Fibroblast of skin of right biceps (primary cell): ENCODE results near the gene DPH3.
"Not testable (repeated sequence)": the region's sequence is repeated elsewhere in the genome, so short reads cannot be mapped to it uniquely, and the experiment has no call there.

ENCODE experiments used
- DNase-seq: peaks from one replicate; pipeline ENCODE4 v3.0.0-alpha.2; 2013

DPH3 gene

GRCh38 chr3:16264708-16265454 lies at the start of gene DPH3, which contains the start of gene OXNAD1:
DPH3 (minus strand) TSS chr3:16264943; CDS start chr3:16264876, 67 bp downstream.
OXNAD1 (plus strand) TSS chr3:16265212; CDS start chr3:16270953, 5,741 bp downstream.
- peak; percentile 100 for DNase-seq

- DNase-seq: no peak
Measured at GRCh38 chr3:16313886-16314645, 49.3 kb upstream of the DPH3 start.

GRCh38 chr3:16311960-16312451 lies 47.3 kb upstream of the DPH3 start:
- no peak for DNase-seq

DNA sequence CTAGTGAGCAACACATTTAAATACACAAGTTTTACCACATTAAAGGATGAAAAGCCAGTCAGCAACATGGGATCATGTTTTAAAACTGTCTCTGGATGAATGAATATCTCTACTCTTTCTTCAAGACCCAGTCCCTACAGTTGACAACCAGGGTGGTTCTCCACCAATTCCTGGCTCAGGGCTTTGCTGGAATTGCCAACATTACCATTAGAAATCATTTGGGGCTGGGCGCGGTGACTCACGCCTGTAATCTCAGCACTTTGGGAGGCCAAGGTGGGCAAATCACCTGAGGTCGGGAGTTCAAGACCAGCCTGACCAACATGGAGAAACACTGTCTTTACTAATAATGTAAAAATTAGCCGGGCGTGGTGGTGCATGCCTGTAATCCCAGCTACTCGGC lies 45.7 kb upstream of the DPH3 start:
- not testable (repeated sequence) for DNase-seq

DNA sequence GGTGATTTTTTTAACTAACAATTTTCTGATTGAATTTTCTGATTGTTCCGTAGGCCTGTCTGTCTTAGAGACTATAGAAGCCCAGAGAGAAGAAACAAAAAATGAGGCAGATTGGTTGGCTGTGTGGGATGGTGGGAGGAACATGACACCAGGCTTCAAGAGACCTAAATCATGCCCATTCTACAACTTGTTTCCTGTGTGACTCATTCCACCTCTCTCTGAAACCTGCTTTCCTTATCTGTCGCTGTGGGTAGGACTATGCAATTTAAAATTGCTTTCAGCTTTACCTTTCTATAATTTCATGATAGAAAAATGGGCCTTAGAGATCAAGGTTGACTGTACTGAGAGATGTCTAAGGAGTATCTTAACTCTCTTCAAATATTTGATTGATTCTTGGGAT lies 44.8 kb upstream of the DPH3 start:
- DNase-seq: peak; percentile 32

DNA sequence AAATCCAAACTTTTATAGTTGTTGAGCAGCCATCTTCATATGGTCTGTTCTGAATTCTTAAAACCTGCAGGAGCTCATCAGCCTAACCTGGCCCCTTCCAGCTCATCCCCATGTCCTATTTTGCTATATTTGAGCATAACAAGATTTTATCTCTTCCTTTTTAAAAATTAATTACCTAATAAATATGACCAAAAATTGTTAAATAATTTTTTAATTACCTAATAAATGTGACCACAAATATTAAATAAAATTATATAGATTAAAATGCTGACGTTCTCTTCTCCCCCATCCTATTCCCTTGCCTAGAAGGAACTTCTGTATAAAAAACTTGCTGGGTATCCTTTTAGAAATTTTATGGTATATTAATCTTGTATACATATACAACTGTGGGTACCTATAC lies 44.0 kb upstream of the DPH3 start:
- DNase-seq: no peak

DNA sequence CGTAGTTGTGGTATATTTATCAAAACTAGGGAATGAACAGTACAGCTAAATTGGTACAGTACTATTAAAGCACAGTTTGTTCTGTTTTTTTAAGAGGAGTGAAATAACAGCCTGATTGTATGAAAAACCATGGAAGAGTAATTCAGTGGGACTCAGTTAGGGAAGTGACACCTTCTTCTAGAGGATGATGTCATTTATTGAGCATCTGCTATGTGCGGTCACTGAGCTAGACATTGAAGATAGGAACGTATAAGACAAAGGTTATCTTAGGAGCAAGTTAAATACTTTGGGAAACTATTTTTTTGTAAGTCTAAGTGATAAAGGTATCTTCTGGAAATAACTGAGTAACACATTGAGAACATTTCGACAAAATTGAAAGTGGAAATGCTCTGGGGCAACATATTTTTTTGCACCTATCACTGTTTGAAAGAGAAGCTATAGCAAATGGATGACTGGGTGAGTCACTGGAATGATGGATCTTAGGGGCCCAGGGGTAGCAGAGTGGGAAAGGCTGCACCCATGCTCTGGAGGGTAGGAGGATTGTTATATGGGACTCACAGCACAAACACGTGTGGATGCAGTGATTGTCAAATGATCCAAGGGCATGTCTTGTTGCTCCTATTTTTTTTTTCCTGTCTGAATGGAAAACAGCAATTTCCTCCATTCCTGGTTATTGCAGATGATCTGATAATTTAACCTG lies 43.2 kb upstream of the DPH3 start:
- no peak for DNase-seq

DNA sequence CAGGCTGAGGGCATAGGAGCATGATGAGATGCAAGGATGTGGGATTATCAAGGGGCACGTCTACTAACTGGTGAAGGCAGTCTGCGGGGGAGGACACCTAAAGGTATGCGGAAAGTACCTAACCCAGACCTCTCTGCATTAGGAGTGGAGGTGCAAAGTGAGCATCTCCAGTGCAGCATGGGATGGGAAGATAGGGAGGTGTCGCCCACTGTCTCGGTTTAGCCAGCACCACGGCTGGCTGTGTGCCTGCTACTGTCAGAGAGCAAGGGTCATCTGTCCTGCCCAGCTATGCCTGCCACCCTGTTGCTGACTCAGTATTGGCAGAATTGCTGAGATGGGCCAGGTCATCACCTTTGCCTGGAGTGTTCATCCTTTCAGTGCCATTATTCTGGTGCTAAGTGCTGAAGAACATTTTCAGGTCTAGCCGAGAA lies 40.4 kb upstream of the DPH3 start:
- DNase-seq: no peak

DNA sequence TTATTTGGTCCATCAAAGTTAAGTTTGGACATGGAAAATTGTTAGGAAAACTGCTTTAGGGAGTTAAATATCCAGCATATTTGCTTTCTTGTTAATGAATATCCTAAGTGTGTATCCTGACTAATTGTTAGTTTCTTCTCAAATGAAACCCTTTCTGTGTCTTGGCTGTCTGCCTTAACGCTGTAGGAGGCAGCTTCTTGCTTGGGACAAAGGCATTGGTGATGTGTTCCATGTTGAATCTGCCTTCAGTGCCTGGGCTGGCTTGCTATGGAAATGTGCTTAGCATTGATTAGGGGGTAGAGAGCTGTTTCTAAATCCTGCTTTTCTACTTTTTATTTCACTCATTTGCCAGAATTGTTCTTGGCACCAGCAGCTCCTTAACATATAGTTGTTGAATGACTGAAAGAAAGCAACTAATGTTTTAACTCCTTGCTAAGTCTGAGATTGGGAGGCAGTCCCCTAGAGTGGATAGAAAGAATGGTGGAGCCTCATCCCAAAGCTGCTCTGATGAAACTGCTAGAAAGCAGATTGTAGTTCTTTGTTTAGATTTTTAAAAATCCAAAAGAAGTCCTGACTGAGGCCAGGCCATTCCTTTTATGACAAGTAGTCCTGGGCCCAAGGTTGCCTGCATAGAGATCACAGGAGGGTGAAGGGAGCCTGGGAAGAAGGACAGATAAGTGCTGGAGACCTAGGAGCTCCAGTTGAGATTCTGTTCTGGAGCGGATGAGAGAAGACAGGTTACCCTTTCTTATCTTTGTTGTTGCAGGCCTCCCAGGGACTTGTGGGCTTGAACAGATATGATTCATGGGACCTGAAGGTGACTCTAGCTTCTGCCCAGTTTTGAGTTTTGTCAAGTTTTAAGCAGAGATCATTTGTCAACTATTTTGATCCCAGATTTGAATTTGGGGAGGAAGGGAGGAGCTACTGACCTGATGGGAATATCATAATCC lies 39.6 kb upstream of the DPH3 start:
- DNase-seq: no peak

- no peak for DNase-seq
Measured at GRCh38 chr3:16303037-16303575, 38.4 kb upstream of the DPH3 start.

- no peak for DNase-seq
Measured at GRCh38 chr3:16302082-16302631, 37.4 kb upstream of the DPH3 start.

DNA sequence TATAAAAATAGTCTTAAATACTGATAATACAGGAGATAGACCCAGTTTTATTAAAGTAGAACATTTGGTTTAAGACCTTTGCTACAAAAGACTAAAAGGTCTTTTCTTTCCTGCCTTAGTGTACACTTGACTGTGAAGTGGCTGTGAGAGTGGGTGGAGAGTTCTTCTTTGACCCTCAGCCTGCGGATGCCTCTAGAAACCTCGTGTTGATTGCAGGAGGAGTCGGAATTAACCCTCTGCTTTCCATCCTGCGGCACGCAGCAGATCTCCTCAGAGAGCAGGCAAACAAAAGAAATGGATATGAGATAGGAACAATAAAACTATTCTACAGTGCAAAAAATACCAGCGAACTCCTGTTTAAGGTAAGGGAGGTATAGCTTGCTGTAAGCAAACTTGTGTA lies 36.8 kb upstream of the DPH3 start:
- no peak for DNase-seq

DNA sequence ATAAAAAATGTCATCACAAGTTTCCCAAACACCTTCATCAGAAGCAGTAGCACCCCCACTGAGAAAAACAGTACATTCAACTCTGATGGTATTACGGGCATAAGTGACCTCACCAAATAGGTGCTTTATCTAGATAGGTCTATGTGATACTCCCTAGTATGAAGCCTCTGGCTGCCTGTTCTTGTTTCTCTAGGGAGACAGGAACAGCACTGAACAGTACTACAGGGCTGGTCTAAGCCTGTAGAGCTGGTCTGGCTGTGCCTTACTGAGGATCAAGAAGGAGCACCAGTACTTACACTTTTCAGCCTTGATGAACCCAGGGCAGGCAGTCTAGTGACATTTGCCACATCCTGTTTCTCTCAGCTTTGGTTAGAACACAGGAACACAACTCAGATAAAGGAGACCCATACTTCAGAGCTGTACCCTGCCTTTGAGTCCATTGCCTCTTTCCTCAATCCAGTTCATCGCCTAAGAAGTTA lies 36.2 kb upstream of the DPH3 start:
- DNase-seq: no peak

- DNase-seq: peak; percentile 21
Measured at GRCh38 chr3:16300307-16300706, 35.6 kb upstream of the DPH3 start.

DNA sequence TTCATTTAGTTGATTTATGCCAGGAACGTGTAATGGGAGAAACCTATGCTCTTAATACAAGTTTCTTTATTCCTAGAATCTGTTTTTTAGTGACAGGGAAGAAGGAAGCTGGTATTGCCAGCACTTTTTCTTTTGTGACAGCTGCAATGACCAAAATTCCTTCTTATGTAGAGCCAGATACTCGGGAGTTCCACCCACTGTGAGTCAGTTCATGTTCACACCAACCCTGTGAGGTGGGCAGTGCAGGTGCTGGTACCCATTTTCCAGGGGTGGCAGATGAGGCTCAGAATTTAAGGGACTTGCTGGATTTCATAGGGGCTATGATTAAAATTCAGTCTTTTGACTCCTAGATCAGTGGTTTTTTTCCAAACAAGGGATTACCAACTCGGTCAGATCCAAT lies 35.0 kb upstream of the DPH3 start:
- DNase-seq: no peak

- DNase-seq: no peak
Measured at GRCh38 chr3:16298891-16299290, 34.1 kb upstream of the DPH3 start.

DNA sequence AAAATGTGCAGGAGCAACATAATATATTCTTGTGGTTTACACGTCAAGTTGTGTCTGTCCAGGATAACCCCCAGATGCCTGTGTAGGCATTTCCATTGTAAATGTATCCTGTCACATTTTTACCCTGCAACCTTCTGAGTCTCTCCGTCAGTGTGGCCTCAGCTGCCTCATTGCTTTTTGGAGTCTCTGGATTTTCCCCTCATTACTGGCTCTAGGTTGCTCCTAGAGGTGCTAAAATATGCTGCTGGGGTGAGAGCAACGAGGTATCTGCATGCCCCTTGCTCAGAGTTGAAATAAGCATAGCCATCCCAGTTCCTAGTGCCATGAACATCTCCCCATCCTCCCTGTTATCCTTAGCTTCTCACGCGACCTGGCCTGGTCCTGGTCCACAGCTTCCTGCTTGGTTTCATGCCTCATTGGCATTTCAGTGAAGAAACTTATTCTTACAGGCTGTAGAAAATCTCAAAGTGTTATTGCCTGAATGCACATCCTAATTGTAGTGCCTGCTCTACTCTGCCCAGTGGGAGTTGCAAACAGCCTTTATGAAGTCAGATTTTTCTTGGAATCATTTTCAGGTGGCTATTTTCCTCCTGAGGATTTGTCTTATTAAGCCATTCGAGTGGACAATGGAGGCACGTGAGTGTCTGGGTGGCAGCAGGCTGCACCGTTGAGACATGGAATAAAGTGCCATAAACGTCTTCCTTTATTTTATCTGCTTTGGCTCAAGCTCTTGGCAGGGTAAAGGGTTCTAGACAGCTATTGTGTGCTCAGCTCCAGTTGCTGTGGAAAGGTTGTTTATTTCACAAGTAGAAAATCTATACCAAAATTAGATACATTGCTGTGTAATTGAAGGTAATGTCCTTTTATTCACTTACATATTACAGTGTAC lies 33.5 kb upstream of the DPH3 start:
- DNase-seq: no peak

- DNase-seq: no peak
Measured at GRCh38 chr3:16295298-16295890, 30.7 kb upstream of the DPH3 start.

DNA sequence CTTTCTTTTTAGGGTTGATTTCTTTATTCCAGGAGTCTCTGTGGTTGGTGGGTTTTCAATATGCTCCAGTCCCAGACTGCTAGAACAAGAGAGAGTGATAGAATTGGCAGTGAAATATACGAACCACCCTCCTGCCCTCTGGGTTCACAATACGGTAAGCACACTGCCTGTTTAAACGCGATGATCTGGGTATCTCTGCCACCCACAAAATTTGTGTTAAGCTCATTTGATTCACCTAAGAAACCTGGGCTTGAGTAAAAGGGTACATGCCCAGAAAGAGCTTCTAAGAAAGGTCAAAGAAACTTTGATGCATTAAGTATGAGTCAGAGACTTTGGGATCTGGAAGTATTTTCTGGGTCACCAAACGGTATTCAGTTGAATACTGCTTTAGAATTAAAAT lies 30.1 kb upstream of the DPH3 start:
- no peak for DNase-seq

- peak; percentile 46 for DNase-seq
Measured at GRCh38 chr3:16290827-16291196, 26.1 kb upstream of the DPH3 start.
